MCF 10A (cell line): ENCODE measurements around the gene U2AF2. TPM values are rescaled to one million over a fixed set of nuclear protein-coding genes. Genes with fewer than 3 reads are reported as not detected.
"Not testable (repeated sequence)": the region's sequence is repeated elsewhere in the genome, so short reads cannot be mapped to it uniquely, and the experiment has no call there.

ENCODE experiments used
- BruUV-seq: library from RNA; stranded (reverse); fragments of 400-500 nt; replicated peaks from 2 replicates; lab custom pipeline; 2021; lab: Mats Ljungman, UMichigan
- CTCF ChIA-PET: fragments of 300-600 bp; sonication (Branson Sonifier 250); formaldehyde crosslinking; extraction: SDS; loops from one replicate; lab custom pipeline; 2021; ENCODE audit warnings: antibody characterized with exemption, inconsistent platforms; lab: Yijun Ruan, JAX
- POLR2A ChIA-PET: fragments of 300-600, 350-650 bp; sonication (Branson Sonifier 250); formaldehyde crosslinking; extraction: SDS; loops from one replicate; lab custom pipeline; 2020; ENCODE audit warnings: antibody characterized with exemption, inconsistent platforms; lab: Yijun Ruan, JAX
- DNase-seq: peaks from one replicate; pipeline ENCODE4 v3.0.0-alpha.2; 2018; ENCODE audit not compliant: unreplicated experiment
- H3K27ac Mint-ChIP-seq: one replicate; pipeline ENCODE4 v1.8.0; 2022; ENCODE audit warnings: mild to moderate bottlenecking, low read depth, mixed read lengths; ENCODE audit not compliant: unreplicated experiment
- H3K27me3 Mint-ChIP-seq: one replicate; pipeline ENCODE4 v1.8.0; 2022; ENCODE audit warnings: mixed read lengths; ENCODE audit not compliant: insufficient read depth, unreplicated experiment
- H3K36me3 Mint-ChIP-seq: one replicate; pipeline ENCODE4 v1.8.0; 2022; ENCODE audit warnings: mild to moderate bottlenecking, moderate library complexity, mixed read lengths; ENCODE audit not compliant: insufficient read depth, unreplicated experiment
- H3K4me1 Mint-ChIP-seq: one replicate; pipeline ENCODE4 v1.8.0; 2022; ENCODE audit warnings: mixed read lengths; ENCODE audit not compliant: insufficient read depth, unreplicated experiment
- H3K4me3 Mint-ChIP-seq: one replicate; pipeline ENCODE4 v1.8.0; 2022; ENCODE audit warnings: mild to moderate bottlenecking, moderate library complexity, mixed read lengths; ENCODE audit not compliant: unreplicated experiment
- H3K9me3 Mint-ChIP-seq: one replicate; pipeline ENCODE4 v1.8.0; 2022; ENCODE audit warnings: mixed read lengths; ENCODE audit not compliant: unreplicated experiment
- intact Hi-C: fragments of 100-400 bp; cut with micrococcal nuclease; formaldehyde crosslinking; loops from 2 replicates; pipeline ENCODE4 v1.14.1; 2022
- total RNA-seq: library from RNA; stranded (reverse); gene quantifications from 2 replicates; pipeline ENCODE4 v1.2.3, GENCODE V29; 2022
- TF ChIP-seq, protein P1 (sequence below): fragments of 200-600 bp; IDR thresholded peaks from one replicate; pipeline ENCODE4 v1.8.0; 2022; ENCODE audit warnings: antibody characterized with exemption, mild to moderate bottlenecking; ENCODE audit not compliant: unreplicated experiment

The U2AF2 gene
- total RNA-seq, 1 experiment from 2014 or later = 280 TPM

DNA sequence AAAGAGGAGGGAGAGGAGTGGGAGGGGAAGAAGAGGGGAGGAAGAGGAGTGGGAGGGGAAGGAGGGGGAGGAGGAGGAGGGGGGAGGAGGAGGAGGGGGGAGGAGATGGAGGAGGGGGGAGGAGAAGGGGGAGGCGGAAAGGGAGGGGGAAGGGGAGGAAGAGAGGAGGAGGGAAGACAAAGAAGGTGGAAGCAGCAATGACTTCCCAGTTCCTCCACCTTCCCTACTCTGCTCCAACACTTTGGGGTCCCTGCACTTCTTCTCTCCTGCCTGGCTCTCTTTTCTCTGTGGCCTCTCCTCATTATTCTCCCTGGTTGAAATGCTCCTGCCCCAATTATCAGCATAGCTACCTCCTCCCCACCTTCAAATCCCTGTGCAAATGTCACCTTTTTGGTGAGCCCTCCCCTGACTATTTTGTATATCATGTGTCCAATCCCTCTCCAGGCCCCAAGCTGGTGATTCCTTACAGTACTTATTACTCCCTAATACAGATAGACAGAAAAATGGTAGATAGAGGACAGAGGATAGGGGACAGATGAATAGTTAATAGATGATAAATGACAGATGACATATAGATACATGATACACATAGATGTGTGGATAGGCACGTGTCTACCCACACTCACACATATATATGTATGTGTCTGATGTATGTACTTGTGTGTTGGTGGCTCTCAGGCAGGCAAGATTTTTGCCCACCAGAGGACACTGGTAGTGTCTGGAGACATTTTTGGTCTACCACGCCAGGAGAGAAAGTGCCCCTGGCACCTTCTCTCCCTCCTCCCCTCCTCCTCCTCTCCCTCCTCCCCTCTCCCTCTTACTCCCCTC is 58.2 kb downstream of the U2AF2 start:
- no peak overlapping the region for H3K27ac Mint-ChIP-seq
- intact Hi-C loops = no loop called here
- no peak overlapping the region for H3K4me3 Mint-ChIP-seq
- H3K9me3 Mint-ChIP-seq = peaks cover 12% of the 10 kb centered on the region
- H3K36me3 Mint-ChIP-seq = no peaks in the 10 kb centered on the region
- DNase-seq = no peak
- ChIA-PET POLR2A (no interaction called here), CTCF (no interaction called here)
- TF ChIP-seq, protein P1, sequence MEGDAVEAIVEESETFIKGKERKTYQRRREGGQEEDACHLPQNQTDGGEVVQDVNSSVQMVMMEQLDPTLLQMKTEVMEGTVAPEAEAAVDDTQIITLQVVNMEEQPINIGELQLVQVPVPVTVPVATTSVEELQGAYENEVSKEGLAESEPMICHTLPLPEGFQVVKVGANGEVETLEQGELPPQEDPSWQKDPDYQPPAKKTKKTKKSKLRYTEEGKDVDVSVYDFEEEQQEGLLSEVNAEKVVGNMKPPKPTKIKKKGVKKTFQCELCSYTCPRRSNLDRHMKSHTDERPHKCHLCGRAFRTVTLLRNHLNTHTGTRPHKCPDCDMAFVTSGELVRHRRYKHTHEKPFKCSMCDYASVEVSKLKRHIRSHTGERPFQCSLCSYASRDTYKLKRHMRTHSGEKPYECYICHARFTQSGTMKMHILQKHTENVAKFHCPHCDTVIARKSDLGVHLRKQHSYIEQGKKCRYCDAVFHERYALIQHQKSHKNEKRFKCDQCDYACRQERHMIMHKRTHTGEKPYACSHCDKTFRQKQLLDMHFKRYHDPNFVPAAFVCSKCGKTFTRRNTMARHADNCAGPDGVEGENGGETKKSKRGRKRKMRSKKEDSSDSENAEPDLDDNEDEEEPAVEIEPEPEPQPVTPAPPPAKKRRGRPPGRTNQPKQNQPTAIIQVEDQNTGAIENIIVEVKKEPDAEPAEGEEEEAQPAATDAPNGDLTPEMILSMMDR = no peak
- H3K27me3 Mint-ChIP-seq = peaks cover under 1% of the 10 kb centered on the region
- no TSS peak for BruUV-seq
- H3K4me1 Mint-ChIP-seq = no peaks in the 10 kb centered on the region

DNA sequence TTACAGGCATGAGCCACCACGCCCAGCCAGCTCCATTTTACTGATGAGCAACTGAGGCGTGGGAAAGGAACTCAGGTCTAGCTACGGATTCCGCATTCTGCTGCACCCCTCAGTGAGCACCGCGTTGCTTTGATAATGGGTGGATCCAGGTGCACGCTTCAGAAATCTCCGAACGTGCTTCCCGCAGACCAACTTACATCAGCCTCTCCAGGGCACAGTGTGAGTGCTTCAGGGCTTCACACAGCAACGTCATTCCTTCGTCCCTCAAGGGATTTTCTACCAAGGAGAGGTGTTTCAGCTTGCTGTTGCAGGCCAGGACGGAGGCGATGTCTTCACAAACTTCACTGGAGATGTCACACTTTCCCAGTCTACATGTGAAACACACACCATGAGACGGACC is 61.7 kb downstream of the U2AF2 start:
- Mint-ChIP-seq H3K27me3 (peaks cover 23% of the 10 kb centered on the region), H3K27ac (no peak overlapping the region), H3K4me3 (no peak overlapping the region), H3K9me3 (peaks cover 18% of the 10 kb centered on the region), H3K36me3 (peaks cover 6% of the 10 kb centered on the region), H3K4me1 (no peaks in the 10 kb centered on the region)
- CTCF ChIA-PET = interaction anchor here (0.5 to 0.9 kb wide), 2 partner anchors 15 to 104 kb away, joined by 4 to 6 read pairs; no protein-coding TSS in a partner anchor
- no peak for DNase-seq
- TF ChIP-seq, protein P1 = no peak
- BruUV-seq = no TSS peak
- intact Hi-C loops = no loop called here
- POLR2A ChIA-PET = no interaction called here

DNA sequence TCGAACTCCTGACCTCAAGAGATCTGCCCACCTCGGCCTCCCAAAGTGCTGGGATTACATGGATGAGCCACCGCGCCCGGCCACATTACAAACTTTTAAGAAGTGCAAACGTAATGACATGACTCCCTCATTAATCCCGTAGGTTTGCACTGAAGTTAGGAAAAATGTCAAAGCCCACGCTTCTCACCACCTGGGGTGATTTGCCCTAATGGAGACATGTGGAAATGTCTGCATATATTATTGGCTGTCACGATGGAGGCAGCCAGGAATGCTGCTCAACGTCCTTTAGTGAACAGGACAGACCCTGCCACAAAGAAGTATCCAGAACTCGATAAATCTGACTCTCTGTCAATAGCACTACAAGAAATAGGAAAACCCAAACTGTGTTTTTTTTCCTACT is 62.4 kb downstream of the U2AF2 start:
- POLR2A ChIA-PET = no interaction called here
- peaks cover 23% of the 10 kb centered on the region for H3K9me3 Mint-ChIP-seq

DNA sequence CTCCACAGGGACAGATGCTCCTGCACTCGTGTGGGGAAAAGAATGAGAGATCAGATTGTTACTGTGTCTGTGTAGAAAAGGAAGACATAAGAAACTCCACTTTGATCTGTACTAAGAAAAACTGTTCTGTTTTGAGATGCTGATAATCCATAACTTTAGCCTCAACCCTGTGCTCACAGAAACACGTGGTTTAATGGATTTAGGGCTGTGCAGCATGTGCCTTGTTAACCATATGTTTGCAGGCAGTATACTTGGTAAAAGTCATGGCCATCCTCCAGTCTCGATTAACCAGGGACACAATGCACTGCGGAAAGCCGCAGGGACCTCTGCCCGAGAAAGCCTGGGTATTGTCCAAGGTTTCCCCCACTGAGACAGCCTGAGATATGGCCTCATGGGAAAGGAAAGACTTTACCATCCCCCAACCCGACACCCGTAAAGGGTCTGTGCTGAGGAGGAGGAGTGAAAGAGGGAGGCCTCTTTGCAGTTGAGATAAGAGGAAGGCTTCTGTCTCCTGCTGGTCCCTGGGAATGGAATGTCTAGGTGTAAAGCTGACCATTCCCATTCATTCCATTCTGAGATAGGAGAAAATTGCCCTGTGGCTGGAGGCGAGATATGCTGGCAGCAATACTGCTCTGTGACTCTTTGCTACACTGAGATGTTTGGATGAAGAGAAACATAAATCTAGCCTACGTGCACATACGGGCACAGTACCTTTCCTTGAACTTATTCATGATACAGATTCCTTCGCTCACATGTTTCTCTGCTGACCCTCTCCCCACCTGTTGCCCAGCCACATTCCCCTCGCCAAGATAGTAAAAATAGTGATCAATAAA is 63.3 kb downstream of the U2AF2 start:
- intact Hi-C loops, H3K4me1 Mint-ChIP-seq, H3K4me3 Mint-ChIP-seq, BruUV-seq, H3K27ac Mint-ChIP-seq, CTCF ChIA-PET, DNase-seq, H3K36me3 Mint-ChIP-seq: not testable (repeated sequence)
- POLR2A ChIA-PET = interaction anchor here (0.6 kb wide), 1 partner anchor 225 kb away, joined by 3 read pairs; no protein-coding TSS in a partner anchor
- Mint-ChIP-seq H3K27me3 (peaks cover 23% of the 10 kb centered on the region), H3K9me3 (peaks cover 20% of the 10 kb centered on the region)

More for the DNA sequence above, 62.4 kb downstream of the U2AF2 start:
- no peak for DNase-seq
- Mint-ChIP-seq H3K4me3 (no peak overlapping the region), H3K27ac (no peak overlapping the region), H3K36me3 (peaks cover 6% of the 10 kb centered on the region), H3K27me3 (peaks cover 23% of the 10 kb centered on the region), H3K4me1 (no peaks in the 10 kb centered on the region)
- CTCF ChIA-PET = interaction anchor here (0.5 kb wide), 1 partner anchor 103 kb away, joined by 4 read pairs; no protein-coding TSS in a partner anchor
- BruUV-seq = no TSS peak
- TF ChIP-seq, protein P1 = no peak
- intact Hi-C loops = no loop called here
